GOT3 (cell line): ENCODE results near the gene MPPE1.
A peak's percentile ranks its signal among the peaks of the same experiment; 100 is the strongest.
"Not testable (repeated sequence)": the region's sequence is repeated elsewhere in the genome, so short reads cannot be mapped to it uniquely, and the experiment has no call there.

Experiments used
- DNase-seq: peaks from one replicate; lab custom pipeline; 2025; ENCODE audit warnings: mixed read lengths; lab: John Stamatoyannopoulos, UW

Gene MPPE1, protein sequence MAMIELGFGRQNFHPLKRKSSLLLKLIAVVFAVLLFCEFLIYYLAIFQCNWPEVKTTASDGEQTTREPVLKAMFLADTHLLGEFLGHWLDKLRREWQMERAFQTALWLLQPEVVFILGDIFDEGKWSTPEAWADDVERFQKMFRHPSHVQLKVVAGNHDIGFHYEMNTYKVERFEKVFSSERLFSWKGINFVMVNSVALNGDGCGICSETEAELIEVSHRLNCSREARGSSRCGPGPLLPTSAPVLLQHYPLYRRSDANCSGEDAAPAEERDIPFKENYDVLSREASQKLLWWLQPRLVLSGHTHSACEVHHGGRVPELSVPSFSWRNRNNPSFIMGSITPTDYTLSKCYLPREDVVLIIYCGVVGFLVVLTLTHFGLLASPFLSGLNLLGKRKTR

GRCh38 chr18:11908182-11909060 lies at the start of gene MPPE1:
MPPE1 (minus strand) TSS chr18:11908317; CDS start chr18:11897264, 11,053 bp downstream.
- peak; percentile 28 for DNase-seq

DNA sequence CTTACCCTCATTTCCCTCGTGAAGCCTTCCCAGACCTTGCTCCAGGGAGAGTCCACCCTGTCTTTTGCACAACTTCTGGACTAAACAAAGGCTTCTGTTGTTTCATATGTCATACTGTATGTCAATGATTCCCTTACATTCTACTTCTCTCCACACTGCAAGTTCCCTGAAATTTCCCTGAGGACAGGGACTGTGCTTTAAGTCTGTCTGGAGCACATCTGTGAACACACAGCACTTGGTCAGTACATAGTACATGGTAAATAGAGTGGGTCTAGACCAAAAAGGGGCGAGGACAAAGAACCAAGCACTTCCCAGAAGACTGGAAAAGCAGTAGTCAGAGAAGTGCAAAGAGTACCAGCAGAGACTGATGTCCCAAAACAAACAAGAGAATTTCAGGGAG lies 49.5 kb upstream of the MPPE1 start:
- no peak for DNase-seq

GRCh38 chr18:11956371-11957308 lies 48.5 kb upstream of the MPPE1 start:
- DNase-seq: no peak

DNA sequence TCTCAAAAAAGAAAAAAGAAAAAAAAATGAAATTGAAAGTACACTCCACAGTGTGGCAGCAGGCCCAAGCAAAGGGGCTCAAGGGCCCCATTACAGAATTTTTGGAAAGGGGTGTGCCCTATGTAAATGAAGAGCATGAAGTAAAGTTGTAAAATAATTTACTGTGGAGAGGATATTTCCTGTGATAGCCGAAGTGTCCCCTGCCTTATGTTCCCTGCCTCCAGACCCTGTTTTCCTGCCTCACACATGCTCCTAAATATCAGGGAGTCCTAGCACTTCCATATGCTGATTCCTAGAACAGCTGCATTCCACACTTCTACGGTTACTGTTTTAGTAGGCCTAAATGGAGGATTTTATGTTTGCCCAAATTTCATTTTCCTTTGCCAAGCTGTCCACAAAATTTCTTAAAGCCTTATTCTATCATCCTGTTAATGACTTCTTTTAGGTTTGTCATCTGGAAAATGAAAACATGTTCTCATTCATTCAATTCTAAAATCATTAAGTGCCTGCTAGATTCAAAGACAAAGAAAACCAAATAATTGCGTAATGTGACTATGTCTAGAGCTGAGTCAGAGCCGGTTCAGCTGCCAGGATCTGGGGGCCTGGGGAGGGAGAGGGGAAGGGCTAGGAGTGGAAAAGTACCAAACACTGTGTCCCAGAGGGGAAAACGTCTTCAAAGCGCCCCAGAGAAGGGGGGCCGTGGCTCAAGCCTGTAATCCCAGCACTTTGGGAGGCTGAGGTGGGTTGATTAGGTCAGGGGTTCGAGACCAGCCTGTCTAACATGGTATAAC lies 47.3 kb upstream of the MPPE1 start:
- no peak for DNase-seq

- no peak for DNase-seq
Measured at GRCh38 chr18:11953113-11953512, 45.0 kb upstream of the MPPE1 start.

GRCh38 chr18:11951390-11951851 lies 43.3 kb upstream of the MPPE1 start:
- no peak for DNase-seq

DNA sequence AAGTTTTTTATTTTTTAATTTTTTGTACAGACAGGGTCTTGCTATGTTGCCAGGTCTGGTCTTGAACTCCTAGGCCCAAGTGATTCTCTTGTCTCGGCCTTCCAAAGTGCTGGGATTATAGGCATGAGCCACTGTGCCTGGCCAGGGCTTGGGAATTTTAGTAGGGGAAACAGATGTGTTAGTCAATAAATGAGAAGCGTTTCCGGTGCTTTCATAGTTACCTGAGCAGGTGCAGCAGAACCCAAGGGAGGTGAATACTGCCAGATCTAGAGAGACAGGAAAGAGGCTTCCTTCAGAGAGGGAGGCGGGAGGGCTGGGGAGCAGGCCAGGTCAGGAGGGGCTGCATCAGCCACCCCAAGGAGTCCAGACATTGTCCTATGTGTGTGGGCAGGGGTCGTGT lies 42.7 kb upstream of the MPPE1 start:
- no peak for DNase-seq

- no peak for DNase-seq
Measured at GRCh38 chr18:11948852-11949523, 40.9 kb upstream of the MPPE1 start.

- peak; percentile 9 for DNase-seq
Measured at GRCh38 chr18:11947214-11948191, 39.4 kb upstream of the MPPE1 start.

DNA sequence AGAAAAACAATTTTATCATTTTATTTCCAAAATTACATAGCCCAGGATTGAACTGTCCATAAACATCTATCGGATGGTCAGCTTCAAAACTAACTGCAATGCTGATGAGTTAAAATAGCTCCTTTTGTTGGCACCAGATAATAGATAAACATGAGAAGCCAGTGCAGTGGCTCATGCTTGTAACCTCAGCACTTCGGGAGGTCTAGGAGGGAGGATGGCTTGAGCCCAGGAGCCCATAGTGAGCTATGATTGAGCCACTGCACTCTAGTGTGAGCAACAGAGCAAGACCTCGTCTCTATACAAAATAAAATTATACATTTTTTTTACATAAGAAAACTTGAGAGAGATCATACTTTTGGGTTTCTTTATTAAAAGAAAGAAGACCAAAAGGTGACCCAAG lies 38.6 kb upstream of the MPPE1 start:
- no peak for DNase-seq

DNA sequence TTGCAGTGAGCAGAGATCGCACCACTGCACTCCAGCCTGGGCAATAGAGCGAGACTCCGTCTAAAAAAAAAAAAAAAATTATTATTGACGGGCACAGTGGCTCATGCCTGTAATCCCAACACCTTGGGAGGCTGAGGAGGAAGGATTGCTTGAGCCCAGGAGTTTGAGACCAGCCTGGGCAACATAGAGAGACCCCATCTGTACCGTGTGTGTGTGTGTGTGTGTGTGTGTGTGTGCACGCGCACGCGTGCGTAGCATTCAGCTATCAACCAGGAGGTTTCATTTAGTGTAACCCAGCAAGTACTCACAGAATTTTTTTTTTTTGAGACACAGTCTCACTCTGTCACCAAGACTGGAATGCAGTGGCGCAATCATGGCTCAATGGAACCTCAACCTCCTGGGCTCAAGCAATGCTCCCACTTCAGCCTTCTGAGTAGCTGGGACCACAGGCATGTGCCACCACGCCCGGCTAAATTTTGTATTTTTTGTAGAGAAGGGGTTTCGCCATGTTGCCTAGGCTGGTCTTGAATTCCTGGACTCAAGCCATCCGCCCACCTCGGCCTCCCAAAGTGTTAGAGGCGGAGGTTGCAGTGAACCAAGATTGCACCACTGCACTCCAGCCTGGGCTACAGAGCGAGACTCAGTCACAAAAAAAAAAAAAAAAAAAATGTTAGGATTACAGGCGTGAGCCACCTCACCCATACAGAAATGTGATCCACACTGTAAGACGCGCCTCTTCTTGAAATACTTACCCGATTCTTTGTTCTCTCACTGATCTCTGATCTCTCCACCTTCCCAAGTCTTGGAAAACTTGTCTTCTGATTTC lies 37.9 kb upstream of the MPPE1 start:
- not testable (repeated sequence) for DNase-seq

GRCh38 chr18:11944786-11945185 lies 36.7 kb upstream of the MPPE1 start:
- DNase-seq: no peak

DNA sequence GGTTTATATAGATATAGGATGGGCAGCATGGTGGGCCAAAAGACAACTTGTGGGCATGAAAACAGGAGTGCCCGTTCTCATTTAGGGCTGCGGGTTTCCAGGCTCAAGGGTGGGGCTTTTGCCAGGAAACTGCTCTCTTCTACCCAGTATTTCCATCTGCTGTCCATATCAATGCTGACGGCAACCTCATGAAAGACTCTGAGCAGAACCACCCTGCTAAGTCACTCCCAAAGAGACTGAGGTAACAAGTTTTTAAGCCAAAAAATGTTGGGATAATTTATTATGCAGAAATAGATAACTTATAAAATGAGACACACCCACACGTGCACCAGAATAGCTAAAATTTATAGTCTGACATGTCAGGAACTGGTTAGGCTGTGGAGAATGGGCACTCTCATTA lies 36.1 kb upstream of the MPPE1 start:
- no peak for DNase-seq

DNA sequence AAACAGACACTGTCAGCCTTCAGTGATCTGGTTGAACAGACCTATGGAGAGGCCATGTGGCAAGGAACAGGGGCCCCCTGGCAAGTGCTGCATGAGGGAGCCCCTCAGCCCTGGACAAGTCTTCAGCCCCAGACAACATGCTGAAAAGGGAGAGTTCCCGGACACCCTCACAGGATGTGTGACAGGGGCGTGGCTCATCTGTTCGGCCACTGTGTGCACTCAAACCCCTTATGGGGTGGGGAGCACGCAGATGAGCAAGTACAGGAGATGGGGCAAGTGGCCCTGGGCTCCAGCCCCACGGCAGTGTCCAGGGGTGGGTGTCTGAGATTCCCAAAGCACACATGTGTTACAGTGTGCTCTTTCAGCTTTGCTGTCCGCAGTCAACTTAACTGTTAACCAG lies 35.4 kb upstream of the MPPE1 start:
- DNase-seq: no peak

- DNase-seq: no peak
Measured at GRCh38 chr18:11940956-11941355, 32.8 kb upstream of the MPPE1 start.

GRCh38 chr18:11937874-11938478 lies 29.9 kb upstream of the MPPE1 start:
- DNase-seq: no peak

DNA sequence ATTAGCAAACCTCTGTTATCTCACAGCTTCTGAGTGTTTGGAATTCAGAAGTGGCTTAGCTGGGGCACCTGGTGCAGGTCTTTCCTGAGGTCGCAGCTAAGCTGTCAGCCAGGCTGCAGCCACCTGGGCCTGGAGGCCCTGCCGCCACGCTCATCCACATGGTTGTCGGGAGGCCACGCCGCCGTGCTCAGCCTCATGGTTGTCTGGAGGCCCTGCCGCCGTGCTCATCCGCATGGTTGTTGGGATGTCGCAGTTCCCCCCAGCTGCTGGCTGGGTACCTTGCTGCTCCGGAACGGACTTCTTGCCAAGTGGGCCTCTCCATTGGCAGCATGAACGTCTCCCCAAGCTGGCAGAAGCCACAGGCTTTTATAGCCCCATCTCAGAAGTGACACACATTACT lies 24.3 kb upstream of the MPPE1 start:
- no peak for DNase-seq

DNA sequence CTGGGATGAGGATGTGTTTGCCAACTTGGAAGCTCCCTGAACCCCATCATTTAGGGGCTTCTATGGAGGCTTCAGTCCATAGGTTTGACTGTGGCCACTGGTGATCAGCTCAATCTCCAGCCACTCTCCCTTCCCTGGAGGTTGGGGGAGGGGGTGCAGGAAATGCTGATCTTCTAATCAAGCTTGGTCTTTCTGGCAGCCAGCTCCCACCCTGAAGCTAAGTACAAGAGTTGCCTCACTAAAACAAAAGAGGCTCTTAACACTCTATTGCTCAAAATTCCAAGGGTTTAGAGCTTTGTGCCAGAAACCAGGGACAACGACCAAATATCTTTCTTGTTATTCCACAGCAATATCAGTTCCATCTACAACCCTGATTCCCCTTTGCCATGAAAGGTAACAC lies 19.4 kb upstream of the MPPE1 start:
- DNase-seq: no peak
